HS-5 (cell line): ENCODE measurements around the gene RBBP8NL.

Source experiments
- DNase-seq: peaks from one replicate; pipeline ENCODE4 v3.0.0-alpha.2; 2012; ENCODE audit warnings: low read depth

RBBP8NL gene

DNA sequence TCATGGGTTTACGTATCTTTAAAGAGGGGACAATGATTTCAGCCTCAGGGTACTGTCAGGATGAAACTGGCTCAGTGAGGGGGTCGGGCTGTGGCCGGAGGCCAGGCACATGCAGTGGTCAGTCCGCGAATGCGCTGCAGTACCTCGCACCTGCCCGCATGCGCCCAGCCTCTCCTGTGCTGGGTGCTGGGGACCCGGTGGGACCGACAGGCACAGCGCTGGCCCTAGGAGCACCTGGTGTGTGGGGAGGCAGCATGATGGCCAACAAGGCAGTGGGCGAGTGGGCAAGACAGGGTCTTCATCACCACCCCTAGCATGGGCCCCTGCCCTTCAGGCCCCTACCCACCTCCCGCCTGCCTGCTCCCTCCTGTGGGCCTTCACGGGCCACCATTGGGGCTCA is 19.3 kb downstream of the RBBP8NL start:
- DNase-seq: no peak

DNA sequence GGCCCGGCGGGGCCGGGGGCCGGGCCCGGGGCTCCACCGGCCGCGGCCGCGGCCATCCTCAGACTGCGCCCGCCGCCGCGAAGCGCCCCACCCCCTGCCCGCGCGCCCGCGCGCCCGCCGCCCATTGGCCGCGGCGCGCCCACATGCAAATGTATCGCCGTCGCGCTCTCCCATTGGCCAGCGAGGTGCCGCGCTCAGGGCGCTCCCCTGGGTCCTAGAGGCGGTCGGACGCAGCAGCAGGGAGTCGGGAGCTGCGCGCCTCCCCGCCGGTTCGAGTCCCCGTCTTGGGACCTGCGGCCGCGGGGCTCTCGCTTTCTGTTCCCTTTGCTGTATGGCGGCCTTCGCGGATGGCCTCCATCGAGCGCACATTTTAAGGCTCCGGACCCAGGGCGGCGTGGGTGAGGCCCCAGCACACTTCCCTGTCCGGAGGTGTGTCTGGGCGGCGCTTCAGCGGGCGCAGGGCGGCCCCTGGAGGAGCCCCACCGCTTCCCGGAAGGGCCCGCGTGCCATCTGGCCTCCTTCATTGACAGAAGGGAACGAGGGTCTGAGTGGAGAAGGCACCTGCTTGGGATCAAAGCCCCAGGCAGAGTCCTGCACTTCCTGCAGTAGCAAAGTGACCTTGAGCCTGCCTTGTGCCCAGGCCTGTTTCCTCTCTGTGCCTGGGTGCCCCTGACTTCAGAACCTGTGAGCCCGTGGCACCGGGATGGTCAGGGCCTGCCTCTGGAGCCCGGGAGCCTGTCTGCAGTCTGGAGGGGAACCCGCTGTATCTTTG is 19.9 kb downstream of the RBBP8NL start, which contains the start of gene CABLES2:
TSS of gene CABLES2 (minus strand) at position 65 of the 772 bp plus-strand sequence. CDS start at position 56, 9 bp downstream.
- DNase-seq: peak; percentile 64

GRCh38 chr20:62406635-62407176 is 20.6 kb downstream of the RBBP8NL start:
- DNase-seq: no peak

- DNase-seq: no peak
These were observed 21.3 kb downstream of the RBBP8NL start for GRCh38 chr20:62405981-62406513.

- no peak for DNase-seq
These were observed 22.0 kb downstream of the RBBP8NL start for GRCh38 chr20:62405108-62405980.

DNA sequence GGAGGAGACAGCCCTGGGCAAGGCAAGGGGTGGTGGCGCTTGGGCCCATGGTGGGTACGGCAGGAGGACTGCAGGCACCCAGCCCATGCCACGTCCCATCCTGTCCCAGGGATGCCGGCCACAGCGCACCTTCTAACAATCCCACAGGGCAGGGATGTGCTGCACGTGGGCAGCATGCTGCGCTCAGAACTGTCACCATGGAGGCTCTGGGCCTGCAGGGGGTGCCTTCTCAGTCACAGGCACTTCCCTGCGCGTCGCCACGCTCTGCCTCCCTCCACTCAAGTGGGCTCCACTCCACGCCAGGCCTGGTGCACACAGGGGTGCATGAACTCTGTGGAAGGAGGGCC is 22.6 kb downstream of the RBBP8NL start:
- no peak for DNase-seq

GRCh38 chr20:62404112-62404665 is 23.1 kb downstream of the RBBP8NL start:
- DNase-seq: no peak

DNA sequence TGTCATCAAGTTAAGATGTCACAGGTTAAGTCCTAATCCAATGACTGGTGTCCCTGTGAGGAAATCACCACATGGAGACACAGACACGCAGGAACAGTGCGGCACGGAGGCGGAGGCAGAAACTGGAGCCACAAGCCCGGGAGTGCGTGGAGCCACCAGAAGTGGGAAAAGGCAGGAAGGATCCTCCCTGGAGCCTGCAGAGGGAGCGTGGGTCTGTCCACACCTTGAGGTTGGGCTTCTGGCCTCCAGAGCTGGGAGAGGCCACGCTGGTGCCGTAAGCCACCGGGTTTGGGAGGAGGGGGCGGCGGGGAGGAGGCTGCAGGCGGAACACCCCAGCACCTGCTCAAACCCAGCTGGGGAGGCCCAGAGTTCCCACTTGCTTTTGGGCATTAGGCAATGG is 24.0 kb downstream of the RBBP8NL start:
- no peak for DNase-seq

- DNase-seq: no peak
These were observed 24.7 kb downstream of the RBBP8NL start for GRCh38 chr20:62402456-62403150.

DNA sequence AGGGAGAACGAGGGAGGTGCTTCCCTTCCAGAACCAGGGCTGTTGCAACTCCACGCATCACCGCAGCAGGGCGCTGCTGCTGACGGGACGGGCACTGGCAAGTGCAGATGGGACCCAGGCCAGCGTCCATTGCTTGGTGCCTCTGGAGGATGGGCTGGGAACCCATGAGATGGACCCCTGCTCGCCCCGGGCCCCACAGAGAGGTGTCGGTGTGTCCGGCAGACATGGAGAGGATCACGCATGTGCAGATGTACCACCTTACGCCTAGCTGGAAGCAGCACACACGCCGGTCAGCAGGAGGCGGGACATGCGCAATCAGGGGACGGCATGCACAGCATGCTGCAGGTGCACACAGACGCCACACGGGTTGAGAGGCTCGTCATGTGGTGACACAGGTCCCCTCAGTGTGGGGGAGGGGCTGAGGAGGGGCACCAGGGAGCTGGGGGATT is 26.0 kb downstream of the RBBP8NL start:
- DNase-seq: no peak

- DNase-seq: no peak
These were observed 26.8 kb downstream of the RBBP8NL start for GRCh38 chr20:62400541-62400940.

GRCh38 chr20:62400021-62400420 is 27.3 kb downstream of the RBBP8NL start:
- no peak for DNase-seq

- no peak for DNase-seq
These were observed 29.1 kb downstream of the RBBP8NL start for GRCh38 chr20:62398120-62398821.

DNA sequence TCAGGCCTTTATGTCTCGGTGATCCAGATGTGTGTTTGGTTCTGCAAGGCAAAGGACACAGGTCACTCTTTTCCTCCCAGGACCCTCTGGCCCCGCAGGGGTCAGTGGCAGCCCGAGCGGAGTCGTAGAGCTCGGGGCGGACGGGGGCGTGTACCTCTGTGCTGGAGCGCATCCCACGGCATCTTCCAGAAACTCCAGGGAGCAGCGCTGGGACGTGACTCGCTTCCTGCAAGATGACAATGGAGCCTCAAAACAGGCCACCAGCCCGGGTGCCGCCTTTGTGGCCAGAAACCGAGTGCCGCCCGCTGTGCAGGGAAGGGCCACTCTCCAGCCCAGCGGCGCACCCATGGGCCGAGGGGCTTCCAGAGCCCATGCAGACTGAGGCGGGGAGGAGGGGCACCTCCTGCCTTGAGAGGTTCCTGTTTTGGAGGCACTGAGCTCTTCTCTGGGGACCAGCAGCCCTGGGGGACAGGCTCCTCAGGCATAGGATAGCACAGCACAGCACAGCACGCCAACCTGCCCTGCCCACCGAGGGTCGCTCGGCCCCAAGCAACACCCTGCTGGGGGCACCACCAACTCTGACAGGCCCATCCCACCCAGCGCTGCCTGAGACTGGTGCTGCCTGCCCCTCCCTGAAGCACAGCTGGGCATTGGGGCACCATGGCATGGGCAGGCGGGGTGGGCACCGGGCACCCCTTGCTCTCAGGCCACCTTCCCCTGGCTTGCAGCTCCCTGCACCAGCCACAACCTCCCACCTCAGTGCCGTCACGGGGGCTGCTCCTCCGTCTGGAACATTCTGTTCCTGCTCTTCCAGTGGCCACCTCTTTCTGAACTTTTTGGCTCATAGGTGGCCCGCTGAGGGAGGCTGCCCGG is 30.7 kb downstream of the RBBP8NL start:
- no peak for DNase-seq

- DNase-seq: no peak
These were observed 31.8 kb downstream of the RBBP8NL start for GRCh38 chr20:62395311-62396242.

DNA sequence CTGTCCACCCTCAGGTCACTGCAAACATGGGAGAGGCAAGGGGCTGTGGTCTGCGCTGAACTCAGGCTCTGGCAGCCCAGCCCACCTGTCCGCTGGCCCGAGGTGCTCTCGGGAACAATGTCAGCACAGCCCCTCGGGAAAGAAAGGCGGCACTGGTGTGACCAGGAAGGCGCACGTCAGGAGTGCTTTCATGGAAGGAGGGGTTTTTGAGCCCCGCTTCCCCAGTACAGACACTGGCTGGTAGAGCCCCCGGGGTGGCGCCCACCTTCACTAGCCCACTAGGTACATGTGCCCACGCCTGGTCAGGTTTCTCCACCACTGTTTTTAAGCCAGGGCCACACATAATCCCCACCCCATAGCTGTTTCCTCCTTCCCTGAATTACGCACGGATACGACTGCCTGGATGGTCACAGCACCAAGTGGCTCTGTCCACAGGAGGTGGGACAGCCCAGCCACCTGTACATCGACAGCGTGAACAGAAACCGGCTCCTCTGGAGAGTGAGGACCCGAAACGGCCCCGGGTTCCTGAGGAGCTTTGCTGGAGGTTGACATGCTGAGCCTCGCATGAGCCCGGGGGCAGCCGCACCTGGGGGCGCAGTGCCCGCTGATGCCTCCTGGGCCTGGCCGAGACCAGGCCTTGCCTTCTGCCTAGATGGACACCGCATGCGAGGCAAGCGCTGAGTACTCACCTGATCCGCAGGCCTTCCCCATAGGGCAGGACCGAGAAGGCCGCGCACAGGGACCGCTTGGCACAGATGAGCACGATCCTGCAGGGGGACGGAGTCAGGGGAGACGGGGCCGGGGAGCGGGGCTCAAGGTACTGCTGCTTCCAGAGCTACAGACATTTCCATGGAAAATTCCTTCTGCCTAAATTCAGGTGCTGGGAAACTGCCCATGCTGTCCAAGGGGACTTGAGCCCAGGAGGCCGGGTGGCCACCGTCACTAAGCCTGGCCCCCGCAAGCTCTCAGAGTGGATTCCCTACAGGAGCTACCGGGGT is 32.8 kb downstream of the RBBP8NL start:
- DNase-seq: no peak

GRCh38 chr20:62393830-62394229 is 33.5 kb downstream of the RBBP8NL start:
- DNase-seq: no peak

DNA sequence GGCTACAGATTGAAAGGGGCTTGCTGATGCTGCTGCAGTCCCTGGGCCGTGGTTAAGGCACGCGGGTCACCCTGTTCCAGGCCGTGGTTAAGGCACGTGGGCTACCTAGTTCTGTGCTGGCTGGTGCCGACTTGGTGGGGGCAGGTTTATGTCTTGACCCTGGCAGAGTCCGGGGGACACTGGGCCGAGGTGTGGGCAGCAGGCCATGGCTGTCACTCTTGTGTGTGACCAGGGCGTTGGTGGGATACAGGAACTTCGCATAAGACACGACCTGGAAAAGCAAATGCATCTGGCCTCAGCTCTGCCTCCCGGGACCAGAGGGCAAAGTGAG is 34.0 kb downstream of the RBBP8NL start:
- DNase-seq: no peak
